ENCODE data around the gene CAMK2A.

Gene CAMK2A

DNA sequence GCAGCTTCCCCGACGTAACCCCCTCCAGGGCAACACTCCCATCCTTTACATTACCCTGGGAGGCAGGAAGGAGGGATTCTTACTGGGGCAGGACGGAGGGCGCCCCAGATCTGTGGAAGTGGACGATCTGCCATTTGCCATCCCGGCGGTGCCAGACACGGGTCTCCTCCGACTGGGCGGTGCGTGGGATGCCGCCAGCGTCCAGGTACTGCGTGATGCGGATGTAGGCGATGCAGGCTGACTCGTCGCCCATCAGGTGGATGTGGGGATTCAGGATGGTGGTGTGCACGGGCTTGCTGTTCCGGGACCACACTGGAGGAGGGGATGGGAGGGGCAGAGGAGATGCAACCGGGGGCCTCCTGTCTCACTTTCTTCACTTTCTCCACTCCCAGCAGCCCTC lies 66.7 kb downstream of the CAMK2A start:
- peak in 2 of 10 donors; percentile 81 to 82 for DNase-seq

DNA sequence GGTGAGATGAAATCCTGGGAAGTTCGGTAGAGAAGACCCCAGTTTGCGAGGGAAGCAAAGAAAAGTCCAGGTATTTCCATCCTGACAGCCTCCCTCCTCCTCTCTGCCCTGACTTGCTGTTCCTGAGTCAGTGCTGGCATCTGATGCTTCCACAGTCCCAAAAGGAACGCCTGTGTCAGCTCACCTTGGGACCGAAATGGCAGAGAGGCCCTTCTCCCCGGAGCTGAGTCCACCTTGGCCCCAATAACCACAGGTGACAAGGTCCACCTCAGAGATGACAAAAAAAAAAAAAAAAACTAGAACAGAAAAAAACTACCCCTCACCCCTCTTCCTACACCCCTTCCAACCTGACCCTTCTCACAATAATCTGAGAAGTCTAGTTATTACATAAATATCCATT lies 68.1 kb downstream of the CAMK2A start:
- peak in 2 of 10 donors; percentile 52 to 59 for DNase-seq
- intact Hi-C loops (cut with DNase I) = no loop called here

More for the DNA sequence above, 66.7 kb downstream of the CAMK2A start:
- intact Hi-C loops (cut with DNase I) = no loop called here

- intact Hi-C loops (cut with DNase I) = loop anchor here (10.0 kb wide), 1 partner anchor 385 kb away; no protein-coding TSS in a partner anchor
- DNase-seq = peak in 2 of 10 donors; percentile 55 to 62
Observed at GRCh38 chr5:150219861-150220260, 69.7 kb downstream of the CAMK2A start.

- intact Hi-C loops (cut with DNase I) = loop anchor here (10.0 kb wide), 1 partner anchor 384 kb away; no protein-coding TSS in a partner anchor
- peak in 3 of 10 donors; percentile 17 to 75 (median 45) for DNase-seq
Observed at GRCh38 chr5:150219142-150219541, 70.4 kb downstream of the CAMK2A start.

DNA sequence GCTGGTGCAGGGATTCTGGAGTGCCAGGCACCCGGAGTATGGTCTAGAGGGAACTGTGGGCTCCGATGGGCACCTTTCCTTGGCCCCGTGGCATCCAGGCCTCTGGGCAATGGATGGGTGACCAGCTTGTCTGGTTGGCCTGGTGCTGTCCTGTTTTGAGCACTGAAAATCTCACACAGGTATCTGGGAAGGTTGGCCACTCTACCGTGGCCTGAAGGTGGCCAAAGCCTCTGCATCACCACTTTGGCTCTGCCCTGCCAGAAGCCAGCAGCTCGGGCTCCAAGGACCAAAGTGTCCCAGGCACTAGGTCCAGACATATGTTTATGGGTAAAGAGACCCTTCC lies 70.9 kb downstream of the CAMK2A start:
- intact Hi-C loops (cut with DNase I) = loop anchor here (1.0 to 10.0 kb wide), 2 partner anchors 88 to 384 kb away; no protein-coding TSS in a partner anchor
- peak in 2 of 10 donors; percentile 71 to 76 for DNase-seq

DNA sequence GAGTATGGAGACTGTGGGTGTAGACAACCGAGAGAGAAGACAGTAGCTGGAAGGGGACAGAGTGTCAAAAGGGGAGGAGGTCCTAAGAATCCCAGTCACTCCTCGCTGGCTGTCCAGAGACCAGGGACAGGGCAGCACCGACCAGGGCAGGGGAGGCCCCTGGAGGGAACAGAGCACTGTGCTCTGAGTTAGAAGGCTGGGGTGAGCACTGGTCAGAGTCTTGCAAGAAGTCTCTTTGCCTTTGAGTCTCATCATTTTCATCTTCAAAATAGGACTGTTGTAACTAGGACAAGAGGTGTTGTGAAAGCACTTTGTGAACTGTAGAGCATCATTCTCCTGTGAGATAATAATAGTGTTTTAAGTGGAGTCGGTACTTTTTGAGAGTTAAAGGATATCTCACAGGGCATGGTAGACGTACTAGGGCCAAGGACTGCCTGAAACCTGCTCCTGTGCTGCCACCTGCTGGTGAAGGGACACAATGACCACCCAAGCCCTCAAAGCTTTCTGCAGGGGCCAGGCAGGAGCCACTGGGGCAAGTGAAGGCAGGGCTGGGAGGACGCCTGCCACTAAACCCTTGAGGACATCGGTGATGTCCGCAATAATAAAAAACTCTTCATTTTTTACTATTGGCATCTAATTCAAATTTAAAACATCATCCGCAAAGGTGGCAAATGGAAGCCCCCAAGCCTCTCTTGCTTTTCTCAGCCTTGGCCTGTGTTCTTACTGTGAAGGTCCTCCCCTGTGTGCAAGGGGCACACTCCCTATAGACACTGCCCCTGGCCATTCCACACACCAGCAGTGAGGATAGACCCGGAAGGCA lies 71.5 kb downstream of the CAMK2A start:
- DNase-seq = peak; percentile 73 to 98 (median 89)
- intact Hi-C loops (cut with DNase I) = loop anchor here (1.0 to 10.0 kb wide), 3 partner anchors 57 to 383 kb away; no protein-coding TSS in a partner anchor

DNA sequence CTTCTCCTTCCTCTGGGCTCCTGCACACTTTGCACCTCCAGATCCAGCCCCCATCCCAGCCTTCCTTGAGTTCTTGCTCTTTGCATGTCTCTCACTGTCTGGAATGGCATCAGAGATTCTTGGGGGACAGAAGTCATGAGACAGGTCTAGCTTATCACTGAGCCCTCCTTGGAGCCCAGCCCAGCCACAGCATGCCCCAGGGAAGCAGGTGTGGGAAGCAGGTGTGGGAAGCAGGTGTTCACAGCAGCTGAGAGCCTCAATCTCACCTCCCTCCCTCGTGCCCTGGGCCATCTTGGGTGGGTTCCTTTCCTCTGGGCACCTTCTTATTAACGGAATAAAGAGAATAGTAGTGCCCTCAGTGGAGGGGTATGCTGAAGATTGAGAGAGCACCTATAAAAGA lies 72.5 kb downstream of the CAMK2A start:
- intact Hi-C loops (cut with DNase I) = loop anchor here (1.0 to 10.0 kb wide), 2 partner anchors 56 to 382 kb away; no protein-coding TSS in a partner anchor
- DNase-seq = peak in 2 of 10 donors; percentile 37 to 41

DNA sequence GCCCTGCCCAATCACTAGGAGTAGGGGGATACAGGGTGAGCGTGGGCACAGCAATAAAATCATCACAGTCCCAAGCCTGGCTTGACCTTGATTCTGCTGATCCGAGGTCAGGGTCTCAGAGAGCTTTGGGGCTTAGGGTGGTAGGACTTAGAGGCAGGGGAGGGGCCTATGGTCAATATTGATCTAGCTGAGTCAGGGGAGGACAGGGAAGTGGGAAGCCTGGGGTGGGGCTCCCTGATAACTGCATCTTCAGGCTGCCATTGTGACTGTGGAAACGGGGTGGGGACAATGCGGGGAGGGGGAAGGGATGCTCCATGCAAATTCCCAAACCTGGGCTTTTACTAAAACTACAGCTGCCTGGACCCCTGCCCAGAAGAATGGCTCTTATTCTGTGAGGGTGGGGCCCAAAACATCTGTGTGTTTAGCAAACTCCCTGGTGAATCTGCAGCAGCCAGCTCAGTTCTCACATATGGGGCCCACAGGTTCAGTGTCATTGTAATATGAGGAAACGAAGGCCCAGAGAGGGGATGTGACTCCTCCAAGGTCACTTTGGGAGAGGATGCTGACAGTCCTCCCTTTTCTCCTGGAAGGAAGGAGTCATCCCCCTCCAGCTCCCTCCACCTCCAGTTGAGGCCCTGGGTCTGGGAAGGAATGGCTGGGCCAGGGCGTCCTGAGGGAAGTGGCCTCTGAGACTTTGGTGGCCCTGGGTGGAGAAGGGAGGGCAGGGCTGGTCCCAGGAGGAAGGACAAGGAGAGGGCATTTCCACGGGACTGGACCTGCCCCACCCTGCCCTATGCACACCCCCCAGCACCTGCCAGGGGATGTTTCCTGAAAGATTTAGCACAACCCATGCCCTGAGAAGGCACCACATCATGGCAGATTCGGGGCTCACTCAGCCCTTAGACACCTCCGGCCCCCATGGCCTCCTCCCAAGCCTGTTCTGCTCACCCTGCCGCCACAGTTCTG lies 73.3 kb downstream of the CAMK2A start:
- intact Hi-C loops (cut with DNase I) = loop anchor here (10.0 kb wide), 1 partner anchor 381 kb away; no protein-coding TSS in a partner anchor
- peak in 1 of 10 donors; percentile 70 for DNase-seq

DNA sequence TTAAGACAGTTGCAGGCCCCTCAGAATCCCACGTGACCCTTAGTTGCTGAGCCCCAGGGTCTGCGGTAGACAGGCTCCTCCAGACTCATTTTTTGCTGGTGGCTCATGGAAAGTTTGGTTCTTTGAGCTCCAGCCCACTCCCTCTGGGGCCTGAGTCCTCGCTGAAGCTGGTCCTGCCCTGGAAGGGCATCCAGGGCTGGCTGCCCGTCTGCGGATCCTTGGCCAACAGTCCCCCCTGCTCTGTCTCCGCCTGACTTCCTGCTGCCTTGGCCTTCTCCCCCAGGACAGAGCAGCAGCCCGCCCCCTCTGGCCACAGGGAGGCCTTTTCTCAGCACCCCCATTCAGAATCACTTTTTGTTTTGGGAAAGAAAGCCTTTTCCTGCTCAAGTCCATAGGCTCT lies 75.3 kb downstream of the CAMK2A start:
- intact Hi-C loops (cut with DNase I) = loop anchor here (10.0 kb wide), 1 partner anchor 379 kb away; no protein-coding TSS in a partner anchor

DNA sequence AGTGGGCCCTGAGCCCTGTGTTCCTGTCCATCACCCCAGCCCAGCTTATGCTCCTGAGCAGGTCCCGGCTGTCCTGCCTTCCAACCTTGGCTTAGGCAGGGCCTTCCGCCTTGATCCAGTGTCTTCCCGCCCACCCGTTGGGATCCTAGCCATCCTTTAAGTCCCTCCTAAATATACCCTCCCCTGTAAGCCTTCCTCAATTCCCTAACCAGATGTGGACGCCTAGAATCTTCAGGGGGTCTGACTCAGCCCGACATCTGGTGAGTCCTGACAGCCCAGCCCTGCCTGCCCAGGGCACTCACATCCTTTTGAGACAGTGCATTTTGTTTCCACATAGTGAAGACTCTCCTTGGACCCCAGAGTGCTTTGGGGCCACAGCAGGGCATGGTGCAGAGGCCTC lies 76.0 kb downstream of the CAMK2A start:
- intact Hi-C loops (cut with DNase I) = loop anchor here (10.0 kb wide), 1 partner anchor 379 kb away; no protein-coding TSS in a partner anchor
- DNase-seq = no peak

More for the DNA sequence above, 75.3 kb downstream of the CAMK2A start:
- DNase-seq = peak in 1 of 10 donors; percentile 50

- DNase-seq = peak in 3 of 10 donors; percentile 32 to 67 (median 55)
- intact Hi-C loops (cut with DNase I) = loop anchor here (10.0 kb wide), 1 partner anchor 377 kb away; no protein-coding TSS in a partner anchor
Observed at GRCh38 chr5:150211156-150212030, 78.2 kb downstream of the CAMK2A start.

- DNase-seq = peak in 2 of 10 donors; percentile 54 to 70
- intact Hi-C loops (cut with DNase I) = loop anchor here (10.0 kb wide), 1 partner anchor 376 kb away; no protein-coding TSS in a partner anchor
Observed at GRCh38 chr5:150210644-150211043, 78.9 kb downstream of the CAMK2A start.

- peak in 4 of 10 donors; percentile 16 to 84 (median 76) for DNase-seq
- intact Hi-C loops (cut with DNase I) = no loop called here
Observed at GRCh38 chr5:150209099-150209635, 80.4 kb downstream of the CAMK2A start.

- peak in 2 of 10 donors; percentile 39 to 48 for DNase-seq
- intact Hi-C loops (cut with DNase I) = no loop called here
Observed at GRCh38 chr5:150208187-150209098, 81.1 kb downstream of the CAMK2A start.

DNA sequence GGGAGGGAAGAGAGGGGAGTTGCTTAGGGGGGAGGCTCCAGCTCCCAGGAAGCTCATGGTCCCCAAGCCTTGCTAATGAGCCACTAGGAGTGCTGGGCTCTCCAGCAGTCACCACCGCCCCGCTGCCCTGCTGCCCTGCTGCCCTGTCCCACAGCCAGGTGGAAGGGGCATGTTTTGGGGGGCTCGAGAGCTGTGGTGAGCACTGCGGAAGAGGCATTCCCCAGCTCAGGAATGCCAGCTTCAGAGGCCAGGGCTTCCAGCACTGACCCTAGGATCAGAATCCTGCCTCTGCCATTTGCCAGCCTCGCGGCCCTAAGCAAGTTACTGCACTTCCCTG lies 82.8 kb downstream of the CAMK2A start:
- intact Hi-C loops (cut with DNase I) = no loop called here
- peak in 2 of 10 donors; percentile 39 to 44 for DNase-seq

GRCh38 chr5:150206098-150206778 lies 83.3 kb downstream of the CAMK2A start:
- peak in 1 of 10 donors; percentile 64 for DNase-seq
- intact Hi-C loops (cut with DNase I) = no loop called here

DNA sequence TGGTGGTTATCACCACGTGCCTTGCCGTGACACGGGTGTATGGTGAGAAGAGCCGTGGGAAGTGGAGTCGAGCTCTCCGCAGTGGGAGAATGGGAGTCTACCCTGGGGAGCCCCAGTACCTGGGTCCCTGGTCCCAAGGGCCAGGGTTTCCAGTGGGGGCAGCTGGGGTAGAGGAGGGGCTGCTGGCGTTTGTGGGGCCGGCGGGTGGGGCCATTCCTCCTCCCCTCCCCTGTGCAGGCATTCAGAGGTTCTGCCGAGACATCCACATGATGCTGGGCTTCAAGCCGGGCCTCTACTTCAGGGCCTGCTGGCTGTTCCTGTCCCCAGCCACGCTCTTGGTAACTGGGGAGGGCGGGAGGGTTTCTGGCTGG lies 85.0 kb downstream of the CAMK2A start:
- intact Hi-C loops (cut with DNase I) = no loop called here

More for the DNA sequence above, 85.0 kb downstream of the CAMK2A start:
- peak in 1 of 10 donors; percentile 53 for DNase-seq

All from posterior cingulate gyrus (tissue), 11 donors.